ENCODE data around the gene PRX. TPM values are rescaled to one million over a fixed set of nuclear protein-coding genes. Genes with fewer than 3 reads are reported as not detected.
"Not testable (repeated sequence)": the region's sequence is repeated elsewhere in the genome, so short reads cannot be mapped to it uniquely, and the experiment has no call there.

Gene PRX
- total and polyA plus RNA-seq, 4 donors = 3.1 to 7.6 (median 5.1) TPM

DNA sequence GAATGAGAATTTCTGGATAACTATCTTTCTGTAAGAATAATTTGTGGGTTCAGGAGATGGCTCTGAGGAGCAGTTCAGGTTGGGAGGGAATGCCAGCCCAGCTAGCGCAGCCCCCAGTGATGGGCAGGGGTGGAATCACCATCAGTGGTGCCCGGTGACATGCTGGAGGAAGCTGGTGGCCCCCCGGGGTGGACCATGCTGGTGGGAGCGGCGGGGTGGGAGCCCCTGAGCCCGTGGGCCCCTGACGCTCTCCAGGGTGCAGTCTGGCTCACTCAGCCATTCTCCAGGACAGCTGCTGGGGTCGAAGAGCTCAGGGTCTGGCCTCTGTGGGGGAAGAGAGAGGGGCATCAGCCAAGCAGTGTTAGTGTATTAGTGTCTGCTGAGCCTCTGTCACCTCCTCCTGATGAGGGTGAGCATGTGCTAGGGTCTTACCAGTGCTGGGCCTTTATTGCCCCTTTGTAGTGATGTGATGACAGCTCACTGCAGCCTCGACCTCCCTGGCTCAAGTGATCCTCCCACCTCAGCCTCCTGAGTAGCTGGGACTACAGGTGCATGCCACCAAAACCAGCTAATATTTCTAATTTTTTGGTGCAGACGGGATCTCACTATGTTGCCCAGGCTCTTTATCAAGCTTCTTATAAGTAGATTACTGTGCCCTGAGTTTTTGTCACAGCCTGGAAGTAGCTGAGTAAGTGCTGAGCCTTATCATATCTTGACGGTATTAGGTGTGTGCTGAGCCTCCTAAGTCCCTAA is 33.6 kb downstream of the PRX start:
- Histone ChIP-seq H3K36me3 (ENCODE audit: control insufficient read depth in 1 of 2, insufficient read depth in 2 of 2, low read length in 1 of 2) (peaks cover 0 to 3% of the 10 kb centered on the region in 2 donors), H3K27me3 (ENCODE audit: control insufficient read depth in 1 of 2, insufficient read depth in 2 of 2, low read length in 1 of 2) (no peaks in the 10 kb centered on the region), H3K9me3 (ENCODE audit: control insufficient read depth, low read length) (no peaks in the 10 kb centered on the region), H3K4me1 (ENCODE audit: control insufficient read depth in 1 of 2, insufficient read depth in 2 of 2, low read length in 2 of 2) (no peaks in the 10 kb centered on the region), H3K4me3 (ENCODE audit: low read length in 2 of 2) (no peak overlapping the region), H3K27ac (ENCODE audit: low read depth in 1 of 2, low read length in 2 of 2) (no peak overlapping the region)
- DNase-seq (no peak), ATAC-seq (ENCODE audit: low FRiP score) (no peak)
- WGBS, 2 donors = 84 to 85% methylated on average over 11 of the region's 11 CpGs
- intact Hi-C loops (cut with DNase I) = no loop called here

DNA sequence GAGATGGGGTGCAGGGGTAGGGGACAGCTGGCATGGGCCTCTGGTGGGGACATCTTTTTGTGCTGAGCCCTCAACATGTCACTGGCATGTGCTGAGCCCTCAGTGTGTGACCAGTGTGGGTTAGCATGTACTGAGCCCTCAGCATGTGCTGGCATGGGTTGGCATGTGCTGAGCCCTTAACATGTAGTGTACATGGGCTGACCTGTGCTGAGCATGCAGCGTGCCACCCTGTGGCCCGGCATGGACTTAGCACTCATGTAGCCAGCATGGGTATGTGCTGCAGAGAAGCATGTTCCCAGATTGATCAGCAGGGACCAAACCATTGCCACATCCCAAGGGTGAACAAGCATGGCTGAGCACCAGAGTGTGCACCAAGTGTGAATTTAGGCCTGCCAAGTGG is 34.7 kb downstream of the PRX start:
- no peak for ATAC-seq (ENCODE audit: low FRiP score)
- Histone ChIP-seq H3K36me3 (ENCODE audit: control insufficient read depth in 1 of 2, insufficient read depth in 2 of 2, low read length in 1 of 2) (peaks cover 0 to 8% of the 10 kb centered on the region in 2 donors), H3K27me3 (ENCODE audit: control insufficient read depth in 1 of 2, insufficient read depth in 2 of 2, low read length in 1 of 2) (no peaks in the 10 kb centered on the region), H3K9me3 (ENCODE audit: control insufficient read depth, low read length) (no peaks in the 10 kb centered on the region), H3K27ac (ENCODE audit: low read depth in 1 of 2, low read length in 2 of 2) (no peak overlapping the region), H3K4me3 (ENCODE audit: low read length in 2 of 2) (no peak overlapping the region), H3K4me1 (ENCODE audit: control insufficient read depth in 1 of 2, insufficient read depth in 2 of 2, low read length in 2 of 2) (no peaks in the 10 kb centered on the region)
- DNase-seq = no peak
- WGBS, 2 donors = 78 to 79% methylated on average over 2 of the region's 2 CpGs
- intact Hi-C loops (cut with DNase I) = no loop called here

- Histone ChIP-seq H3K4me1 (ENCODE audit: control insufficient read depth in 1 of 2, insufficient read depth in 2 of 2, low read length in 2 of 2) (no peaks in the 10 kb centered on the region), H3K27me3 (ENCODE audit: control insufficient read depth in 1 of 2, insufficient read depth in 2 of 2, low read length in 1 of 2) (no peaks in the 10 kb centered on the region), H3K9me3 (ENCODE audit: control insufficient read depth, low read length) (no peaks in the 10 kb centered on the region), H3K4me3 (ENCODE audit: low read length in 2 of 2) (no peak overlapping the region), H3K27ac (ENCODE audit: low read depth in 1 of 2, low read length in 2 of 2) (no peak overlapping the region), H3K36me3 (ENCODE audit: control insufficient read depth in 1 of 2, insufficient read depth in 2 of 2, low read length in 1 of 2) (peaks cover 0 to 8% of the 10 kb centered on the region in 2 donors)
- 93 to 95% methylated on average over 25 of the region's 25 CpGs for WGBS, 2 donors
- DNase-seq (no peak), ATAC-seq (ENCODE audit: low FRiP score) (no peak)
- intact Hi-C loops (cut with DNase I) = no loop called here
These were observed 35.2 kb downstream of the PRX start for GRCh38 chr19:40377876-40378385.

GRCh38 chr19:40376286-40376862 is 36.8 kb downstream of the PRX start:
- Histone ChIP-seq H3K4me3 (ENCODE audit: low read length in 2 of 2) (no peak overlapping the region), H3K27ac (ENCODE audit: low read depth in 1 of 2, low read length in 2 of 2) (no peak overlapping the region), H3K36me3 (ENCODE audit: control insufficient read depth in 1 of 2, insufficient read depth in 2 of 2, low read length in 1 of 2) (peaks cover 0 to 8% of the 10 kb centered on the region in 2 donors), H3K27me3 (ENCODE audit: control insufficient read depth in 1 of 2, insufficient read depth in 2 of 2, low read length in 1 of 2) (no peaks in the 10 kb centered on the region), H3K9me3 (ENCODE audit: control insufficient read depth, low read length) (no peaks in the 10 kb centered on the region), H3K4me1 (ENCODE audit: control insufficient read depth in 1 of 2, insufficient read depth in 2 of 2, low read length in 2 of 2) (no peaks in the 10 kb centered on the region)
- no peak for ATAC-seq (ENCODE audit: low FRiP score)
- intact Hi-C loops (cut with DNase I) = no loop called here
- no peak for DNase-seq
- 92 to 93% methylated on average over 16 to 17 of the region's 17 CpGs for WGBS, 2 donors

DNA sequence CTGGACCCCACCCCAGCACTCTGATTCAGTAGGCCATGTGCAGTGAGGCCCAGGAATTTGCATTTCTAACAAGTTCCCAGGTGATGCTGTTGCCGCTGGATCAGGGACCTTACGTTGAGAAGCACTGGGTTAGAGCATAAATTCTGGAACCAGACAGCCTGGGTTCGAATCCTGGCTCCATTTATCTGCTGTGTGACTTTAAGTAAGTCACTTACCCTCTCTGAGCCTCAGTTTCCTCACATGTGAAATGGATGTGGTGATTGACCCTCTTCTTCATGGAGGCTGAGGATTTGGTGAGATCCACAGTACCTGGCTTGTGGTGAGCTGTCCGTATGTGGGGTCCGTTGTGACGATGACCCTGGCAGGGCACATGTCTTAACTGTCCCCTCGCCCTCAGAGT is 39.1 kb downstream of the PRX start:
- Histone ChIP-seq H3K4me3 (ENCODE audit: low read length in 2 of 2) (no peak overlapping the region), H3K36me3 (ENCODE audit: control insufficient read depth in 1 of 2, insufficient read depth in 2 of 2, low read length in 1 of 2) (peaks cover 0 to 8% of the 10 kb centered on the region in 2 donors), H3K27ac (ENCODE audit: low read depth in 1 of 2, low read length in 2 of 2) (no peak overlapping the region), H3K27me3 (ENCODE audit: control insufficient read depth in 1 of 2, insufficient read depth in 2 of 2, low read length in 1 of 2) (no peaks in the 10 kb centered on the region), H3K4me1 (ENCODE audit: control insufficient read depth in 1 of 2, insufficient read depth in 2 of 2, low read length in 2 of 2) (no peaks in the 10 kb centered on the region), H3K9me3 (ENCODE audit: control insufficient read depth, low read length) (no peaks in the 10 kb centered on the region)
- DNase-seq (no peak), ATAC-seq (ENCODE audit: low FRiP score) (no peak)
- intact Hi-C loops (cut with DNase I) = no loop called here
- 94 to 95% methylated on average over 7 of the region's 7 CpGs for WGBS, 2 donors

DNA sequence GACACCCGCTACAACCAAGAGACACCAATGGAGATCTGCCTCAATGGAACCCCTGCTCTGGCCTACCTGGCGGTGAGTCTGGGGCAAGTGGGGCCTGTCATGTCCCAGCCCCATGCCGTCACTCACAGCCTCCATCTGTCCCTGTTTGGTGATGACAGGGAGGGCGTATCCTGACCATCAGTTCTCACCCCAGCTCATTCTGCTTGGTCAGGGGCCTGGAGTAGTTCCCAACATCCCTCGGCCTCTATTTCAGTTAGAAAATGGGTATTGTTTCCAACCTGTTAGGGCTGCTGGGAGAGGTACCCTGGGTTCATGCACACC is 41.4 kb downstream of the PRX start:
- Histone ChIP-seq H3K4me1 (ENCODE audit: control insufficient read depth in 1 of 2, insufficient read depth in 2 of 2, low read length in 2 of 2) (no peaks in the 10 kb centered on the region), H3K9me3 (ENCODE audit: control insufficient read depth, low read length) (no peaks in the 10 kb centered on the region), H3K27me3 (ENCODE audit: control insufficient read depth in 1 of 2, insufficient read depth in 2 of 2, low read length in 1 of 2) (no peaks in the 10 kb centered on the region), H3K27ac (ENCODE audit: low read depth in 1 of 2, low read length in 2 of 2) (no peak overlapping the region), H3K4me3 (ENCODE audit: low read length in 2 of 2) (no peak overlapping the region), H3K36me3 (ENCODE audit: control insufficient read depth in 1 of 2, insufficient read depth in 2 of 2, low read length in 1 of 2) (peaks cover 0 to 5% of the 10 kb centered on the region in 2 donors)
- no peak for DNase-seq
- intact Hi-C loops (cut with DNase I) = no loop called here
- WGBS, 2 donors = 94 to 95% methylated on average over 5 of the region's 5 CpGs
- ATAC-seq (ENCODE audit: low FRiP score) = no peak

- no peak for DNase-seq
- 90% methylated on average over 7 of the region's 7 CpGs for WGBS, 2 donors
- Histone ChIP-seq H3K4me1 (ENCODE audit: control insufficient read depth in 1 of 2, insufficient read depth in 2 of 2, low read length in 2 of 2) (no peaks in the 10 kb centered on the region), H3K36me3 (ENCODE audit: control insufficient read depth in 1 of 2, insufficient read depth in 2 of 2, low read length in 1 of 2) (peaks cover 0 to 5% of the 10 kb centered on the region in 2 donors), H3K4me3 (ENCODE audit: low read length in 2 of 2) (no peak overlapping the region), H3K9me3 (ENCODE audit: control insufficient read depth, low read length) (no peaks in the 10 kb centered on the region), H3K27me3 (ENCODE audit: control insufficient read depth in 1 of 2, insufficient read depth in 2 of 2, low read length in 1 of 2) (no peaks in the 10 kb centered on the region), H3K27ac (ENCODE audit: low read depth in 1 of 2, low read length in 2 of 2) (no peak overlapping the region)
- no peak for ATAC-seq (ENCODE audit: low FRiP score)
- intact Hi-C loops (cut with DNase I) = no loop called here
These were observed 42.0 kb downstream of the PRX start for GRCh38 chr19:40370997-40371801.

GRCh38 chr19:40370253-40370652 is 42.9 kb downstream of the PRX start:
- DNase-seq; intact Hi-C loops (cut with DNase I); H3K4me3 ChIP-seq (ENCODE audit: low read length in 2 of 2); H3K36me3 ChIP-seq (ENCODE audit: control insufficient read depth in 1 of 2, insufficient read depth in 2 of 2, low read length in 1 of 2); H3K27ac ChIP-seq (ENCODE audit: low read depth in 1 of 2, low read length in 2 of 2); H3K9me3 ChIP-seq (ENCODE audit: control insufficient read depth, low read length); H3K27me3 ChIP-seq (ENCODE audit: control insufficient read depth in 1 of 2, insufficient read depth in 2 of 2, low read length in 1 of 2); H3K4me1 ChIP-seq (ENCODE audit: control insufficient read depth in 1 of 2, insufficient read depth in 2 of 2, low read length in 2 of 2); ATAC-seq (ENCODE audit: low FRiP score): not testable (repeated sequence)
- 94 to 95% methylated on average over 3 of the region's 3 CpGs for WGBS, 2 donors
